Jurkat, Clone E6-1 (cell line): ENCODE measurements around the gene PRKCB.
A peak's percentile ranks its signal among the peaks of the same experiment; 100 is the strongest.
"Not testable (repeated sequence)": the region's sequence is repeated elsewhere in the genome, so short reads cannot be mapped to it uniquely, and the experiment has no call there.

Experiments used
- DNase-seq: peaks from one replicate; pipeline ENCODE4 v3.0.0-alpha.2; 2011; ENCODE audit warnings: low read depth, low spot score
- H3K4me3 ChIP-seq: 2 replicates; pipeline ENCODE4 v1.5.1; 2011; ENCODE audit warnings: mild to moderate bottlenecking, low read length, control low read depth, moderate library complexity

Gene PRKCB

DNA sequence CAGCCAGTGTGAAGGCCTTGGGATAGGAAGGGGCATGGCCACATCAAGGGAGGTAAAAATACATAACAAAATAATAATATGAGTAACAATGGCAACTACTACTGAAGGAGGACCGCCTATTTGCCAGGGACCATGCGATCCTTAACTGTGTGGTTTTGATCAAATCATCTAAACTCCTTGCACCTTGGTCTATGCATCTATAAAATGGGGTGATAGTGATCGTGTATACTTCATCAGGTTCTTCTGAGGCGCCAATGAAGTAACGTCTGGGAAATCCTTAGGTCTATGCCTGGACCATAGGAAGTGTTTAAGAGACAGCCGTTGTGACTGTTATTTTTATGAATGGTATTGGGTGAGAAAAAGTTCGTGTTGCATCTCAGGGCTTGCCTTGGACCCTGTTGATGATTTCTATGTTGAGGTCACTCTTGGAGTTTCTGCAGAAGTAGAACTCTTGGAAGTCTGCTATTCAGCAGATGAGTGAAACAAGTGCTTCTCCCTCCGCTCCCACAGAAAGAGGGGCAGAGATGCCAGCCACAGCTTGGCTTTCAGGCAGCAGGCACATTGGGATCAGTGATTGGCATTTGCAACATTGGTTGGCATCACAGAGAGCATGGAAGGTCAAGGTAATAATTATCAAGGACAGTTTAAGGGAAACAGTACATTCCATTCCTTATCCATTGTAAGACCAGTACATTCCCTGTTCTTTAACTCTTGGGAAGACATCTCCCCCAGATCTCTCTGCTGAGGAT lies 63.1 kb downstream of the PRKCB start:
- no peak overlapping the region for H3K4me3 ChIP-seq
- DNase-seq = no peak

- DNase-seq = no peak
- no peak overlapping the region for H3K4me3 ChIP-seq
These were observed 64.1 kb downstream of the PRKCB start for GRCh38 chr16:23899869-23900268.

GRCh38 chr16:23900480-23901177 lies 64.8 kb downstream of the PRKCB start:
- H3K4me3 ChIP-seq = peak overlapping the region; percentile 42
- DNase-seq = no peak

DNA sequence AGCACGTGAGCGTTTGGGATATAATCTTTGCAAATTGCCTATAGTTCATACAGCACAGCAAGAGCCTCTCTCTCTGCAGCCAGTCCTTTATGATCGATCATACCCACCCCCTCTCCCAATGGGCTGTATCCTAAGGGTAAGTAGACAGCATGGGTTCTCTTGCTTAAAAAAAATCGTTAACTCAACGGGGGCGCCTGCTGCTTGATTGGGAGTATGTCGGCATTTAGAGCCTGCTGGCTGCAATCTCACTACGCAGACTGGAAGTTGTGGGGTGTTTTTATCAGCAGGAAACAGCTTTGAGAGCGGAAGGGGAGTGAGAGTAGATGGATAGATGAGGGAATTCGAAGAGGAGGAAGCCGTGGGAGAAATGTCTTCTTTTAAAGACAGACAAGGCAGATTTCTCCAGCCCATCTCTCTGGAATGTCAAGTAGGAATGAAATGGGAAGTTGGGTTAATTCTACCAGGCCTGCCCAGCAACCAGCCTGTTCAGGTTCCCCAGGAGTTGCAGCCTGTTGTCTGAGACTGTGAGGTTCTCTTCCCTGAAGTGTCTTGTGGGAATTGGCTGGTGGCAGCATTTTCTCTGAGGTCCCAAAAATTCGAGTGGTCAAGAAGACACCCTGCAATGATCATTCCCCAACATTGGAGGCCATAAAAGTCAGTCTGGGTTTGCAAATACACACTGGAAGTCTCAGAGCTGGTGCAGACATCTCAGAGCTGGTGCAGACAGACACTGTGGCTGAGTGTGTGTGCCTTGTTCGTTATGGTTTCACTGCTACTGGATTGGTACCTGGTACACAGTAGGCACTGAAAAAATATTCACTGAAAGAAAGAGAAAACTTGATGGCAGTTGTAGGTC lies 65.6 kb downstream of the PRKCB start:
- H3K4me3 ChIP-seq = peak overlapping the region; percentile 42
- DNase-seq = peak; percentile 90

- no peak for DNase-seq
- peak overlapping the region; percentile 42 for H3K4me3 ChIP-seq
These were observed 66.4 kb downstream of the PRKCB start for GRCh38 chr16:23902034-23902747.

GRCh38 chr16:23902748-23903414 lies 67.1 kb downstream of the PRKCB start:
- no peak for DNase-seq
- H3K4me3 ChIP-seq = no peak overlapping the region

DNA sequence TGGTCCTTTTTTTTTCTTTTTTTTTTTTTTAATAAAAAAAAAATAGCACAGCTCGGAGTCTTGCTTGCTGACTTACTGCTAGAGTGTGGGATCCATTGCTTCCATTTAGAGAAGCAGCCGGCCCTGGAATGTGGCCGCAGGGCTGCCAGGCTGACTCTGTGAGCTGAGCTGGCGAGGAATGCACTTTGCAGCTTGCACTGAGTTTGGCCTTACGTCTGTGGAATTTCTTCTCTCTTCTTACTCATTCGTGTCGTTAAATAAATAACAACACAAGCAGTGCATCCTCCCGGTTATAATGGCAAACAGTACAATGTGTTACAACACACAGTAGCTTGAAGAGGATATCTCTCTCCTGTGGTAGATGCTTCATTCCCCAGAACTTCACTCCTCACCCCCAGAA lies 69.2 kb downstream of the PRKCB start:
- no peak for DNase-seq

GRCh38 chr16:23907457-23907902 lies 71.7 kb downstream of the PRKCB start:
- no peak for DNase-seq
- no peak overlapping the region for H3K4me3 ChIP-seq

More for the DNA sequence above, 69.2 kb downstream of the PRKCB start:
- no peak overlapping the region for H3K4me3 ChIP-seq

DNA sequence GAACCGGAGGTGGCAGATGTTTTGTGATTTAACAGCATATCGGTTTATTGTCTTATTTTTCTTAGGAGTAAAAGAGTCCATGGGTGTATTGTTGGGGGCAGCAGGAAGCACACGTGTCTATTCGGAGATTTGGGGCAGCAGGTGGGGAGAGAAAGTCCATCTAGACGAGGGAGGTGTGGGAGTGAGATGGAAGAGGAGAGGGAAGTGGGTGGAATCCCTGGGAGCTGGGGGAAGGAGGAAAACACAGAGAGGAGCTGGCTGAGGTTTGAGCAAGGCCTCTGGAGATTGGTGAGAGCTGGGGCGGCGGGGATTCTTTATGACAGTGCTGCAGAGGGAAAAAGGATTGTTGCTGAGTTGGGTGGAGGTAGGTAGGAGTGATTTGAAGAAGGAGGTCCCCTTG lies 72.1 kb downstream of the PRKCB start:
- no peak for DNase-seq
- no peak overlapping the region for H3K4me3 ChIP-seq

GRCh38 chr16:23908790-23909189 lies 73.0 kb downstream of the PRKCB start:
- no peak overlapping the region for H3K4me3 ChIP-seq
- DNase-seq = no peak

DNA sequence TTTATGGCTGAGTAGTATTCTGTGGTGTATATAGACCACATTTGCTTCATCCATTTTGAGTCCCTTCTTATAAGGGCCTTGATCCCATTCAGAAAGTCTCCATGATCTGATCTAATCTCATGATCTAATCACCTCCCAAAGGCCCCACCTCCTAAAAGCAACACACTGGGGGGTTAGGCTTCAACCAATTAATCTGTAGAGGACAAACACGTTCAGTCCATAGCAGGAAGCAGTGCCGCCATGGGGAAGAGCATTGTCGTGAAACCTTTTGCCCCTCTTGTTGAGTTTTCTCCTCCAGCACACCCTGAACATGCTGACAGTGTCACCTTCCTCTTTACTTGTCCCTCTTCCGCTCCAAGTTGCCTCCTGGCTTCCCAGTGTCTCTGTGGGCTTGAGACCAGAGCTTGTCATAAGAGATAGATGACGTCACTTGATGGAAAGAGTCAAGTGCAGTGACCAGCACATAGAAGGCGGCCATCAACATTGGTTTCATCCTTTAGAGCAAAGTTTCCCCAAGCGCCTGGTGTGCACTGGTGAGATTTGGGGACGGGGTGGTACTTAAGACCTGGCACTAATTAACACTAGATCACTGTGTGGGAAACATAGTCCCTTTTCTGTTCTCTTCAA lies 74.1 kb downstream of the PRKCB start:
- no peak overlapping the region for H3K4me3 ChIP-seq
- no peak for DNase-seq

DNA sequence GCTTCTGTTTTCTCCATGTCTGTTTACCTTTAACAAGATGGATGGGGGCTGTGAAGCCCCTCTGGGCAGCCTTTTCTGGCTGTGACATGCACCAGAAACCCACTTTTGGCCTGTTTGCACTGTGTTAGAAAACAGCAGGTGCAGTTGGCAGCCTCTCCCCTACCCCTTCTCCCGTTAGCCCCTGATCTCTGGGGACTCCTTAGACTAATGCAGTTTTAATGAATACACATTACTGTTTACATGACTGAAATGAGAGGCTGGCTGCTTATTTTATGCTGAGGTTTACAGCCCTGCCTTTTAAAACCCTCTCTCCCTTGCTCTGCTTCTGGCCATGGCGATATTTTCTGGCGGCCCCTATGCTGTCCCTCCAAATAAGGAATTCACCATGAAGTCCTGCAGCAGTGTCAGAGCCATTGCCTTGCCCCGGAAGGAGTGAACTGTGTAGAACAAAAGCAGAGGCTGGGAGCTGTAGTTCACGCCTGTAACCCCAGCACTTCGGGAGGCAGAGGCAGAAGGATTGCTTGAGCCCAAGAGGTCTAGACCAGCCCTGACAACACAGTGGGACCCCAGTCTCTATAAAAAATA lies 79.3 kb downstream of the PRKCB start:
- H3K4me3 ChIP-seq = no peak overlapping the region
- DNase-seq = no peak

DNA sequence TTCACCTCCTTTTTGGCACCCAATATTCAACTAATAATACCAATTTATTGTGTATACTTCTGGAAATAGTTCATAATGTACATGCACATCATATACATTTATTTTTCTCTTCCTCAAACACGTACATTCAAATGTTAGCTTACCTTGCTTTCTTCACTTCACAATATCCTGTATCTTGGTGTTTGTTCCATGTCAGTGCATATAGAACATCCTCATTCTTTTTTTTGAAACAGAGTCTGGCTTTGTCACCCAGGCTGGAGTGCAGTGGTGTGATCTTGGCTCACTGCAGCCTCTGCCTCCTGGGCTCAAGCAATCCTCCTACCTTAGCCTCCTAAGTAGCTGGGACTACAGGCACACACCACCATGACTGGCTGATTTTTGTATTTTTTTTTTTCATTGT lies 80.8 kb downstream of the PRKCB start:
- not testable (repeated sequence) for H3K4me3 ChIP-seq, DNase-seq

DNA sequence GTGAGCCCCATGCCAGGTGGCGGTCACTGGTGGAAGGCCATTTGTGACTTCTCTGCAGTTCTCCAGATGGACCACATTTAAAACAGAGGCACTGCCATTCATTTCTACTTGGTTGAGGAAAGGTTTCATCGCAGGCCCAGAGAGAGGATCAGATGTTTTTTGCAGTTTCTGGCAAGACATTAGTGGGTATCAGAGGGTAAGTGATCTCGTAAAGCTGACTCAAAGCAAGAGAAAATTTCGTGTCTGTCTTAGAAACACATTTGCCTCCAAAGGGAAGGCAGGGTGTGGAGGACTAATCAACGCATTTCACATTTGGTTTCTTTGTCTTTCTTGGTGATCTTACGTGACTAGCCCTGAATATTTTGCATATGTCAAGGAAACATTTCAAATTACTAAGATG lies 81.8 kb downstream of the PRKCB start:
- no peak overlapping the region for H3K4me3 ChIP-seq
- DNase-seq = no peak

- H3K4me3 ChIP-seq = no peak overlapping the region
- no peak for DNase-seq
These were observed 84.7 kb downstream of the PRKCB start for GRCh38 chr16:23920446-23920845.

- H3K4me3 ChIP-seq = no peak overlapping the region
- DNase-seq = no peak
These were observed 85.1 kb downstream of the PRKCB start for GRCh38 chr16:23920899-23921298.

DNA sequence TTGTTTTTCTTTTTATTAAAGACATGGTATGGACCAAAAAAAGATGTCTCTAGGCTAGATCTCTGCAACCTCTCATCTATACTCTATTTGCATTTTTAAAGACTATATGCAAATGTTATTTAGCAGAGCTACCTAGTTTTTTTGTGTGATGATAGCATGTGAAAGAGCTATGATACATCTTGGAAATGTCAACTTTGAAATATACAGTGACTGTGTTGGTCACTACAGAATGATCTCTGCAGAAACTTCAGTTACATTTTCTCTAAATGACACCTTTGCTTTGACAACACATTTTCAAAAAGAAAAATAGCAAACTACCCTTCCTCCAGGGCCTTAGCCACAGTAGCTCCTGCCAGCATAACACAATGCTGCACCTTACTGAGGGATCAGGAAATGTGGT lies 86.6 kb downstream of the PRKCB start:
- no peak for DNase-seq
- no peak overlapping the region for H3K4me3 ChIP-seq

- no peak overlapping the region for H3K4me3 ChIP-seq
These were observed 88.3 kb downstream of the PRKCB start for GRCh38 chr16:23924128-23924527.

More at GRCh38 chr16:23924128-23924527, 88.3 kb downstream of the PRKCB start:
- no peak for DNase-seq
